Natural killer cell treated with Interleukin-12 subunit alpha and Interleukin-12 subunit beta and Interleukin-15 and Interleukin-18, amount 100 ng/mL, for 72 hours (primary cell): ENCODE results near the gene RIMKLB. TPM values are rescaled to one million over a fixed set of nuclear protein-coding genes. Genes with fewer than 3 reads are reported as not detected.
"Not testable (repeated sequence)": the region's sequence is repeated elsewhere in the genome, so short reads cannot be mapped to it uniquely, and the experiment has no call there.

Experiments
- ATAC-seq, 2 donors: fragments of 150-1000 bp; cut with Tn5 transposase in 1 of 2; sonication (Bioruptor Pico), chemical (Tn5 transposase) in 1 of 2; 2 replicates each; pipeline ENCODE4 v1.10.0; 2021
- DNase-seq: peaks from one replicate; pipeline ENCODE4 v3.0.0; 2022; ENCODE audit warnings: low spot score
- H3K27ac Mint-ChIP-seq, 2 donors: 1 replicate in 1 of 2; 2 replicates in 1 of 2; pipeline ENCODE4 v1.8.0; 2022; ENCODE audit warnings: mixed read lengths in 2 of 2, mild to moderate bottlenecking in 1 of 2, moderate library complexity in 1 of 2
- H3K27me3 Mint-ChIP-seq, 2 donors: 1 replicate in 1 of 2; 2 replicates in 1 of 2; pipeline ENCODE4 v1.8.0; 2022; ENCODE audit warnings: mixed read lengths in 2 of 2
- H3K36me3 Mint-ChIP-seq: one replicate; pipeline ENCODE4 v1.8.0; 2022; ENCODE audit warnings: mixed read lengths
- H3K4me1 Mint-ChIP-seq, 2 donors: 1 replicate in 1 of 2; 2 replicates in 1 of 2; pipeline ENCODE4 v1.8.0; 2022; ENCODE audit warnings: low read depth in 2 of 2, mixed read lengths in 2 of 2, mild to moderate bottlenecking in 1 of 2
- H3K4me3 Mint-ChIP-seq: one replicate; pipeline ENCODE4 v1.8.0; 2022; ENCODE audit warnings: mixed read lengths
- H3K9me3 Mint-ChIP-seq: 2 replicates; pipeline ENCODE4 v1.8.0; 2022; ENCODE audit warnings: mixed read lengths
- total RNA-seq, 2 donors: library from RNA; stranded (reverse); gene quantifications; one replicate each; pipeline ENCODE4 v1.2.3, GENCODE V29; 2022

The RIMKLB gene
- total RNA-seq, 2 donors from 2014 or later = 2.3 to 5.5 TPM

GRCh38 chr12:8698879-8699278 is 1.1 kb downstream of the RIMKLB start:
- H3K27ac Mint-ChIP-seq = peak overlapping the region; percentile 64 to 77
- H3K36me3 Mint-ChIP-seq = no peaks in the 10 kb centered on the region
- peak overlapping the region; percentile 85 for H3K4me3 Mint-ChIP-seq
- H3K4me1 Mint-ChIP-seq = peaks cover 11 to 19% of the 10 kb centered on the region in 2 donors
- H3K27me3 Mint-ChIP-seq = peaks cover 3 to 17% of the 10 kb centered on the region in 2 donors
- no peaks in the 10 kb centered on the region for H3K9me3 Mint-ChIP-seq
- no peak for DNase-seq
- ATAC-seq = no peak

GRCh38 chr12:8699714-8700113 is 1.9 kb downstream of the RIMKLB start:
- peaks cover 3 to 17% of the 10 kb centered on the region in 2 donors for H3K27me3 Mint-ChIP-seq
- peak overlapping the region in 1 of 2 donors; percentile 38 for H3K27ac Mint-ChIP-seq
- DNase-seq = no peak
- no peak for ATAC-seq
- no peaks in the 10 kb centered on the region for H3K9me3 Mint-ChIP-seq
- H3K4me3 Mint-ChIP-seq = peak overlapping the region; percentile 72
- H3K36me3 Mint-ChIP-seq = no peaks in the 10 kb centered on the region
- H3K4me1 Mint-ChIP-seq = peaks cover 11 to 19% of the 10 kb centered on the region in 2 donors

GRCh38 chr12:8701046-8701660 is 3.4 kb downstream of the RIMKLB start:
- DNase-seq (no peak), ATAC-seq (no peak)
- Mint-ChIP-seq H3K27me3 (peaks cover 3 to 17% of the 10 kb centered on the region in 2 donors), H3K27ac (no peak overlapping the region), H3K4me1 (peaks cover 11 to 19% of the 10 kb centered on the region in 2 donors), H3K36me3 (no peaks in the 10 kb centered on the region), H3K9me3 (no peaks in the 10 kb centered on the region), H3K4me3 (no peak overlapping the region)

- ATAC-seq = no peak
- Mint-ChIP-seq H3K4me3 (no peak overlapping the region), H3K27ac (no peak overlapping the region), H3K27me3 (peaks cover 3 to 17% of the 10 kb centered on the region in 2 donors), H3K9me3 (no peaks in the 10 kb centered on the region), H3K36me3 (no peaks in the 10 kb centered on the region), H3K4me1 (peaks cover 8 to 15% of the 10 kb centered on the region in 2 donors)
- DNase-seq = no peak
Observed at GRCh38 chr12:8702159-8702558, 4.4 kb downstream of the RIMKLB start.

GRCh38 chr12:8709124-8709830 is 11.5 kb downstream of the RIMKLB start:
- no peaks in the 10 kb centered on the region for H3K9me3 Mint-ChIP-seq
- H3K4me1 Mint-ChIP-seq = peaks cover 0 to 3% of the 10 kb centered on the region in 2 donors
- no peak overlapping the region for H3K4me3 Mint-ChIP-seq
- H3K36me3 Mint-ChIP-seq = no peaks in the 10 kb centered on the region
- no peak overlapping the region for H3K27ac Mint-ChIP-seq
- ATAC-seq = peak; percentile 41 to 75
- no peak for DNase-seq
- no peaks in the 10 kb centered on the region for H3K27me3 Mint-ChIP-seq

GRCh38 chr12:8712572-8712971 is 14.8 kb downstream of the RIMKLB start:
- ATAC-seq = no peak
- Mint-ChIP-seq H3K4me3 (no peak overlapping the region), H3K27me3 (no peaks in the 10 kb centered on the region), H3K36me3 (no peaks in the 10 kb centered on the region), H3K4me1 (peaks cover 0 to 3% of the 10 kb centered on the region in 2 donors), H3K27ac (no peak overlapping the region), H3K9me3 (no peaks in the 10 kb centered on the region)
- DNase-seq = no peak

GRCh38 chr12:8722286-8722800 is 24.6 kb downstream of the RIMKLB start:
- no peak for DNase-seq
- peaks cover 0 to 5% of the 10 kb centered on the region in 2 donors for H3K4me1 Mint-ChIP-seq
- no peak for ATAC-seq
- H3K9me3 Mint-ChIP-seq = no peaks in the 10 kb centered on the region
- no peak overlapping the region for H3K4me3 Mint-ChIP-seq
- H3K36me3 Mint-ChIP-seq = no peaks in the 10 kb centered on the region
- H3K27me3 Mint-ChIP-seq = no peaks in the 10 kb centered on the region
- H3K27ac Mint-ChIP-seq = no peak overlapping the region

GRCh38 chr12:8734873-8735381 is 37.1 kb downstream of the RIMKLB start:
- H3K4me3 Mint-ChIP-seq = no peak overlapping the region
- no peak overlapping the region for H3K27ac Mint-ChIP-seq
- DNase-seq (no peak), ATAC-seq (no peak)
- H3K27me3 Mint-ChIP-seq = no peaks in the 10 kb centered on the region
- H3K36me3 Mint-ChIP-seq = no peaks in the 10 kb centered on the region
- H3K9me3 Mint-ChIP-seq = no peaks in the 10 kb centered on the region
- H3K4me1 Mint-ChIP-seq = peaks cover 7 to 11% of the 10 kb centered on the region in 2 donors

GRCh38 chr12:8742501-8742900 is 44.7 kb downstream of the RIMKLB start:
- Mint-ChIP-seq H3K36me3 (no peaks in the 10 kb centered on the region), H3K27ac (no peak overlapping the region), H3K4me1 (peaks cover 11 to 19% of the 10 kb centered on the region in 2 donors), H3K9me3 (no peaks in the 10 kb centered on the region), H3K4me3 (no peak overlapping the region), H3K27me3 (no peaks in the 10 kb centered on the region)
- no peak for DNase-seq
- ATAC-seq = no peak

GRCh38 chr12:8743121-8743520 is 45.3 kb downstream of the RIMKLB start:
- ATAC-seq, H3K4me3 Mint-ChIP-seq, H3K27me3 Mint-ChIP-seq, H3K36me3 Mint-ChIP-seq, H3K9me3 Mint-ChIP-seq, DNase-seq, H3K27ac Mint-ChIP-seq: not testable (repeated sequence)
- H3K4me1 Mint-ChIP-seq = peaks cover 10 to 19% of the 10 kb centered on the region in 2 donors

GRCh38 chr12:8745631-8746030 is 47.8 kb downstream of the RIMKLB start:
- not testable (repeated sequence) for H3K27me3 Mint-ChIP-seq, H3K27ac Mint-ChIP-seq, ATAC-seq, H3K4me3 Mint-ChIP-seq, H3K9me3 Mint-ChIP-seq, DNase-seq, H3K36me3 Mint-ChIP-seq
- H3K4me1 Mint-ChIP-seq = peaks cover 0 to 11% of the 10 kb centered on the region in 2 donors

- no peak for DNase-seq
- Mint-ChIP-seq H3K36me3 (no peaks in the 10 kb centered on the region), H3K4me3 (no peak overlapping the region), H3K27ac (no peak overlapping the region), H3K27me3 (no peaks in the 10 kb centered on the region), H3K4me1 (peaks cover 0 to 11% of the 10 kb centered on the region in 2 donors), H3K9me3 (no peaks in the 10 kb centered on the region)
- ATAC-seq = no peak
Observed at GRCh38 chr12:8746046-8746445, 48.3 kb downstream of the RIMKLB start.

GRCh38 chr12:8760076-8760475 is 62.3 kb downstream of the RIMKLB start:
- not testable (repeated sequence) for H3K4me1 Mint-ChIP-seq, ATAC-seq, H3K27me3 Mint-ChIP-seq, H3K9me3 Mint-ChIP-seq, DNase-seq, H3K4me3 Mint-ChIP-seq, H3K27ac Mint-ChIP-seq, H3K36me3 Mint-ChIP-seq

GRCh38 chr12:8762701-8763100 is 64.9 kb downstream of the RIMKLB start:
- not testable (repeated sequence) for H3K27ac Mint-ChIP-seq, DNase-seq, H3K27me3 Mint-ChIP-seq, H3K9me3 Mint-ChIP-seq, H3K36me3 Mint-ChIP-seq, H3K4me3 Mint-ChIP-seq, H3K4me1 Mint-ChIP-seq, ATAC-seq
